K562 (cell line): ENCODE results near the gene DNAJC15. TPM values are rescaled to one million over a fixed set of nuclear protein-coding genes. Genes with fewer than 3 reads are reported as not detected.

Experiments
- ATAC-seq: fragments of 200-7000 bp; cut with Tn5 transposase; 3 replicates; pipeline ENCODE4 v1.9.1; 2020; ENCODE audit warnings: moderate library complexity
- BruUV-seq: library from RNA; stranded (reverse); fragments of 400-500 nt; replicated peaks from 2 replicates; lab custom pipeline; 2021; lab: Mats Ljungman, UMichigan
- CTCF ChIA-PET: fragments of 300-600 bp; formaldehyde crosslinking; extraction: SDS; loops from one replicate; lab custom pipeline; 2021; ENCODE audit warnings: low intra/inter-chr PET ratio; lab: Yijun Ruan, JAX
- POLR2A ChIA-PET: fragments of 300-600, 350-650 bp; sonication (Branson Sonifier 250); formaldehyde crosslinking; extraction: SDS; loops from one replicate; lab custom pipeline; 2021; ENCODE audit warnings: antibody characterized with exemption, inconsistent platforms; lab: Yijun Ruan, JAX
- DNase-seq, 4 experiments: peaks; one replicate each; pipeline versions ENCODE4 v3.0.0 to v3.0.0-alpha.2; 2011 to 2018; ENCODE audit warnings: low spot score in 3 of 4, mixed read lengths in 3 of 4; ENCODE audit errors: extremely low read depth in 1 of 4
- FAIRE-seq: peaks from 2 replicates; lab custom pipeline; 2011; peaks lifted over from hg19 to GRCh38; lab: Jason Lieb, UNC
- H2AFZ ChIP-seq: 2 replicates; pipeline ENCODE4 v1.6.0; 2011; ENCODE audit warnings: low read depth, low read length, control low read depth, inconsistent platforms
- H3K27ac ChIP-seq: fragments of 200-600 bp; 3 replicates; pipeline ENCODE4 v1.8.0; 2011; ENCODE audit warnings: low read depth, mild to moderate bottlenecking, control low read depth, inconsistent platforms, low read length, moderate library complexity, mixed read lengths; ENCODE audit errors: extremely low read depth
- H3K27me3 ChIP-seq, 2 experiments: fragments of 300-600 bp in 1 of 2; 2 replicates in 1 of 2; 3 replicates in 1 of 2; pipeline versions ENCODE4 v1.6.0 to v1.8.0; 2011; ENCODE audit warnings: inconsistent platforms in 2 of 2, low read length in 2 of 2, mild to moderate bottlenecking in 1 of 2, mixed read lengths in 1 of 2, moderate library complexity in 1 of 2; ENCODE audit not compliant: control insufficient read depth in 2 of 2, insufficient read depth in 2 of 2
- H3K36me3 ChIP-seq: fragments of 300-600 bp; 3 replicates; pipeline ENCODE4 v1.8.0; 2011; ENCODE audit warnings: mild to moderate bottlenecking, low read length, inconsistent platforms; ENCODE audit not compliant: control insufficient read depth, insufficient read depth
- H3K4me1 ChIP-seq, 2 experiments: fragments of 200-600 bp in 1 of 2; replicated peaks in 1 of 2; 2 replicates in 1 of 2; 3 replicates in 1 of 2; pipeline versions ENCODE4 v1.5.1 to v1.8.0; 2011; ENCODE audit warnings: inconsistent platforms in 2 of 2, low read length in 2 of 2, mild to moderate bottlenecking in 1 of 2, mixed read lengths in 1 of 2, moderate library complexity in 1 of 2; ENCODE audit not compliant: control insufficient read depth in 2 of 2, insufficient read depth in 2 of 2
- H3K4me2 ChIP-seq: 2 replicates; pipeline ENCODE4 v1.6.1; 2011; ENCODE audit warnings: low read length, control low read depth, inconsistent platforms, mixed read lengths; ENCODE audit not compliant: insufficient read depth
- H3K4me3 ChIP-seq: fragments of 200-600 bp; sonication (generic), shearing (Covaris generic); 2 replicates; pipeline ENCODE4 v1.5.1; 2016; ENCODE audit warnings: control low read depth, inconsistent platforms
- H3K79me2 ChIP-seq: fragments of 200-600 bp; 3 replicates; pipeline ENCODE4 v1.8.0; 2011; ENCODE audit warnings: low read length, inconsistent platforms; ENCODE audit not compliant: control insufficient read depth, insufficient read depth
- H3K9ac ChIP-seq, 2 experiments: 2 replicates each; pipeline versions ENCODE4 v1.6.0 to v1.6.1; 2011; ENCODE audit warnings: low read depth in 2 of 2, low read length in 2 of 2, control low read depth in 1 of 2, inconsistent platforms in 1 of 2, mild to moderate bottlenecking in 1 of 2, mixed read lengths in 1 of 2; ENCODE audit not compliant: insufficient read depth in 1 of 2
- H3K9me1 ChIP-seq: one replicate; pipeline ENCODE4 v1.6.0; 2011; ENCODE audit warnings: inconsistent platforms, mild to moderate bottlenecking, low read length, moderate library complexity; ENCODE audit not compliant: control insufficient read depth, insufficient read depth
- H3K9me3 ChIP-seq: replicated peaks from 2 replicates; pipeline ENCODE4 v1.5.1; 2011; ENCODE audit warnings: low read depth, low read length, inconsistent platforms; ENCODE audit not compliant: control insufficient read depth, insufficient read depth
- H4K20me1 ChIP-seq: replicated peaks from 2 replicates; pipeline ENCODE4 v1.6.1; 2011; ENCODE audit warnings: low read length, inconsistent platforms, mixed read lengths; ENCODE audit not compliant: control insufficient read depth, insufficient read depth
- DLX4 ChIP-seq: fragments of 250-450 bp; sonication (Bioruptor Pico); IDR thresholded peaks from 2 replicates; pipeline ENCODE4 v1.6.1; 2021; ENCODE audit warnings: mild to moderate bottlenecking
- ELF1 ChIP-seq: fragments of 200-800 bp; sonication (Bioruptor generic); IDR thresholded peaks from 2 replicates; pipeline ENCODE4 v1.6.1; 2016; ENCODE audit warnings: missing genetic modification characterization, missing compliant biosample characterization
- FIP1L1 ChIP-seq: fragments of 200-400 bp; formaldehyde crosslinking; IDR thresholded peaks from 2 replicates; pipeline ENCODE4 v1.6.1; 2018; ENCODE audit warnings: mild to moderate bottlenecking, low read depth, low read length; ENCODE audit not compliant: poor library complexity, severe bottlenecking
- GATA2 ChIP-seq: sonication (generic); formaldehyde crosslinking; IDR thresholded peaks from 2 replicates; pipeline ENCODE4 v1.4.0; 2020; ENCODE audit warnings: mild to moderate bottlenecking, missing genetic modification reagents
- HDAC8 ChIP-seq: fragments of 450-650 bp; IDR thresholded peaks from 2 replicates; pipeline ENCODE4 v1.6.1; 2016; ENCODE audit warnings: mild to moderate bottlenecking, missing genetic modification characterization, moderate library complexity, missing compliant biosample characterization
- HMBOX1 ChIP-seq: sonication (generic); IDR thresholded peaks from 2 replicates; pipeline ENCODE4 v1.6.1; 2016
- HNRNPK ChIP-seq: fragments of 200-400 bp; formaldehyde crosslinking; IDR thresholded peaks from one replicate; pipeline ENCODE4 v1.6.1; 2018; ENCODE audit warnings: mild to moderate bottlenecking, low read depth, low read length; ENCODE audit not compliant: poor library complexity, severe bottlenecking
- ILF3 ChIP-seq: fragments of 450-650 bp; IDR thresholded peaks from 2 replicates; pipeline ENCODE4 v1.6.1; 2018; ENCODE audit warnings: antibody characterized with exemption, mild to moderate bottlenecking, moderate library complexity, borderline replicate concordance
- KLF13 ChIP-seq: fragments of 450-650 bp; IDR thresholded peaks from 2 replicates; pipeline ENCODE4 v1.6.1; 2016; ENCODE audit warnings: missing genetic modification characterization, low read depth, mild to moderate bottlenecking, missing compliant biosample characterization, moderate library complexity, borderline replicate concordance
- MAFK ChIP-seq: IDR thresholded peaks from 2 replicates; pipeline ENCODE4 v1.6.1; 2011; ENCODE audit warnings: low read length, improper control_type of control experiment
- MTF1 ChIP-seq: fragments of 250-450 bp; sonication (Bioruptor Pico); IDR thresholded peaks from 2 replicates; pipeline ENCODE4 v1.9.0; 2021; ENCODE audit warnings: moderate library complexity, mild to moderate bottlenecking, inconsistent platforms, borderline replicate concordance
- SRSF1 ChIP-seq: fragments of 200-400 bp; formaldehyde crosslinking; IDR thresholded peaks from 2 replicates; pipeline ENCODE4 v1.6.1; 2017; ENCODE audit warnings: mild to moderate bottlenecking, low read depth, low read length, moderate library complexity
- YY1 ChIP-seq, 3 experiments: IDR thresholded peaks; 2 replicates each; pipeline ENCODE4 v1.6.1; 2011; ENCODE audit warnings: low read length in 2 of 3, mild to moderate bottlenecking in 2 of 3, moderate library complexity in 2 of 3, borderline replicate concordance in 1 of 3, control low read depth in 1 of 3, low read depth in 1 of 3; ENCODE audit not compliant: insufficient read depth in 3 of 3, insufficient replicate concordance in 2 of 3, control insufficient read depth in 1 of 3, insufficient read length in 1 of 3; ENCODE audit errors: extremely low read depth in 1 of 3
- ZBTB11 ChIP-seq, 3 experiments: fragments of 200-800 bp in 1 of 3; fragments of 250-450 bp in 1 of 3; fragments of 450-650 bp in 1 of 3; sonication (Bioruptor Pico) in 1 of 3; sonication (Bioruptor generic) in 1 of 3; formaldehyde crosslinking in 1 of 3; IDR thresholded peaks; 2 replicates each; pipeline versions ENCODE4 v1.6.1 to v1.8.0; 2016 to 2022; ENCODE audit warnings: mild to moderate bottlenecking in 2 of 3, missing genetic modification characterization in 2 of 3, missing compliant biosample characterization in 1 of 3, moderate library complexity in 1 of 3
- ZNF224 ChIP-seq: sonication (generic); formaldehyde crosslinking; IDR thresholded peaks from 2 replicates; pipeline ENCODE4 v1.8.0; 2022; ENCODE audit warnings: mild to moderate bottlenecking, missing genetic modification reagents
- ZNF316 ChIP-seq: fragments of 450-650 bp; IDR thresholded peaks from 2 replicates; pipeline ENCODE4 v1.6.1; 2016
- ZNF77 ChIP-seq: fragments of 250-450 bp; sonication (Bioruptor Pico); IDR thresholded peaks from 2 replicates; pipeline ENCODE4 v1.5.0; 2020
- WGBS: fragments of 100-300 bp; shearing (Covaris generic); methylation state at CpG from one replicate; pipeline ENCODE4 v1.1.6; 2016; ENCODE audit warnings: low coverage, mixed read lengths; ENCODE audit not compliant: insufficient coverage; ENCODE audit errors: missing lambda C conversion rate; 5-methylcytosine and 5-hydroxymethylcytosine counted together
- in situ Hi-C: fragments of 300-500 bp; cut with MboI; formaldehyde crosslinking; loops from 4 replicates; pipeline ENCODE4 v1.15.0; 2018; ENCODE audit warnings: inconsistent platforms, mixed read lengths
- intact Hi-C: fragments of 100-400 bp; cut with micrococcal nuclease; formaldehyde crosslinking; loops from 2 replicates; pipeline ENCODE4 v1.14.2; 2022
- polyA plus RNA-seq, 8 experiments: library from polyadenylated mRNA; depleted of rRNA in 4 of 8; stranded (reverse) in 5 of 8; unstranded in 3 of 8; fragments of >200 nt; fragmentation: Nextera tagmentation in 2 of 8; fragmentation: Illumina TruSeq in 1 of 8; extraction: Ambion mirVana in 2 of 8; extraction: Trizol in 1 of 8; gene quantifications; 2 replicates each; pipeline versions ENCODE4 v1.2.1 to v1.2.3, GENCODE V29; 2011 to 2014; ENCODE audit warnings: inconsistent platforms in 1 of 8, missing spikeins in 1 of 8
- total RNA-seq, 7 experiments: library from RNA; depleted of rRNA in 6 of 7; stranded (reverse); fragments of >200 nt in 6 of 7; fragmentation: Illumina TruSeq in 2 of 7; extraction: Trizol in 2 of 7; gene quantifications; 2 replicates each; pipeline versions ENCODE4 v1.2.1 to v1.2.3, GENCODE V29; 2011 to 2021; ENCODE audit warnings: low replicate concordance in 1 of 7

DNAJC15 gene
- total and polyA plus RNA-seq, 9 of the 15 experiments (the other 6 are each of a cell fraction or from before 2014, with no cell fraction given) = 0.47 to 3.8 (median 1.0) TPM

- TF ChIP-seq HNRNPK = no peak
These were observed 42.1 kb upstream of the DNAJC15 start (continued) for GRCh38 chr13:42981317-42981716.

- no peaks in the 10 kb centered on the region for H3K4me1 ChIP-seq
- no peak for DNase-seq
These were observed 41.5 kb upstream of the DNAJC15 start for GRCh38 chr13:42981853-42982252.

More at GRCh38 chr13:42981853-42982252, 41.5 kb upstream of the DNAJC15 start:
- ATAC-seq = no peak
- H3K27ac ChIP-seq = no peak overlapping the region
- no peak overlapping the region for H3K9ac ChIP-seq
- no peaks in the 10 kb centered on the region for H3K36me3 ChIP-seq
- H3K27me3 ChIP-seq = no peaks in the 10 kb centered on the region
- CTCF ChIA-PET = no interaction called here
- H3K4me2 ChIP-seq = no peak overlapping the region
- no peak overlapping the region for H3K4me3 ChIP-seq
- H3K9me1 ChIP-seq = no peaks in the 10 kb centered on the region
- intact Hi-C loops = no loop called here
- TF ChIP-seq ILF3 (no peak), GATA2 (no peak), ZBTB11 (CRISPR knock-in tag; IDR thresholded peaks at IDR 0.05) (no peak), HMBOX1 (no peak), KLF13 (tag) (no peak), HDAC8 (no peak), SRSF1 (no peak), FIP1L1 (no peak), MTF1 (CRISPR knock-in tag) (no peak), MAFK (no peak), DLX4 (CRISPR knock-in tag) (no peak), ZNF316 (no peak), YY1 (IDR thresholded peaks at IDR 0.05; ENCODE audit: borderline replicate concordance in 1 of 3, control insufficient read depth in 1 of 3, extremely low read depth in 1 of 3, insufficient read depth in 3 of 3, insufficient read length in 1 of 3, insufficient replicate concordance in 2 of 3, low read depth in 1 of 3, low read length in 2 of 3) (no peak), ELF1 (no peak), ZNF224 (CRISPR knock-in tag) (no peak), ZNF77 (CRISPR knock-in tag) (no peak)
- TF ChIP-seq, all 486 proteins: peak for 0
- Histone ChIP-seq H3K9me3 (no peaks in the 10 kb centered on the region), H3K79me2 (no peaks in the 10 kb centered on the region), H2AFZ (no peak overlapping the region), H4K20me1 (no peaks in the 10 kb centered on the region)
- no CpG with 5 or more reads among the region's 1 CpG for WGBS
- in situ Hi-C loops = no loop called here
- FAIRE-seq = no peak
- BruUV-seq = no TSS peak
- POLR2A ChIA-PET = interaction anchor here (0.5 kb wide), 1 partner anchor 12 kb away, joined by 3 read pairs; no protein-coding TSS in a partner anchor
